H1 (cell line): Measurements from ENCODE around the gene MESD.

ENCODE experiments used
- ASH2L ChIP-seq: fragments of 200-600, 300-600 bp; sonication (generic); IDR thresholded peaks from one replicate; pipeline ENCODE4 v1.7.1; 2017; ENCODE audit warnings: low read length
- EGR1 ChIP-seq: IDR thresholded peaks from 2 replicates; pipeline ENCODE4 v1.6.1; 2011; ENCODE audit warnings: low read depth, low read length, borderline replicate concordance
- FOSL1 ChIP-seq: IDR thresholded peaks from 2 replicates; pipeline ENCODE4 v1.6.1; 2011; ENCODE audit warnings: mild to moderate bottlenecking, low read depth, low read length, moderate library complexity; ENCODE audit not compliant: insufficient read depth
- JUND ChIP-seq: IDR thresholded peaks from 2 replicates; pipeline ENCODE4 v1.6.1; 2011; ENCODE audit warnings: mild to moderate bottlenecking, improper control_type of control experiment, low read length
- POLR2A ChIP-seq, 2 experiments: IDR thresholded peaks; 1 replicate in 1 of 2; 2 replicates in 1 of 2; pipeline ENCODE4 v1.6.1; 2011; ENCODE audit warnings: low read depth in 2 of 2, low read length in 2 of 2, mild to moderate bottlenecking in 2 of 2; ENCODE audit errors: control extremely low read depth in 1 of 2
- POLR2AphosphoS5 ChIP-seq: IDR thresholded peaks from 2 replicates; pipeline ENCODE4 v1.6.1; 2011; ENCODE audit warnings: low read depth, low read length
- RAD21 ChIP-seq, 2 experiments: IDR thresholded peaks in 1 of 2; conservative IDR thresholded peaks in 1 of 2; 2 replicates each; pipeline ENCODE4 v1.6.1; 2011; ENCODE audit warnings: low read depth in 2 of 2, low read length in 2 of 2, improper control_type of control experiment in 1 of 2, inconsistent platforms in 1 of 2, mild to moderate bottlenecking in 1 of 2, moderate library complexity in 1 of 2
- RBBP5 ChIP-seq: IDR thresholded peaks from 2 replicates; pipeline ENCODE4 v1.7.1; 2012; ENCODE audit warnings: low read depth, mild to moderate bottlenecking, inconsistent platforms, low read length, moderate library complexity, borderline replicate concordance
- SIX5 ChIP-seq: IDR thresholded peaks from 2 replicates; pipeline ENCODE4 v1.6.1; 2011; ENCODE audit warnings: mild to moderate bottlenecking, low read depth, low read length
- TBP ChIP-seq: IDR thresholded peaks from 2 replicates; pipeline ENCODE4 v1.6.1; 2011; ENCODE audit warnings: low read depth, low read length, improper control_type of control experiment
- USF2 ChIP-seq: IDR thresholded peaks from 2 replicates; pipeline ENCODE4 v1.6.1; 2011; ENCODE audit warnings: low read length, improper control_type of control experiment
- TF ChIP-seq, protein P1 (sequence below), 3 experiments: IDR thresholded peaks; 1 replicate in 2 of 3; 2 replicates in 1 of 3; pipeline versions ENCODE4 v1.5.1 to v1.6.1; 2011; ENCODE audit warnings: low read length in 3 of 3, mild to moderate bottlenecking in 3 of 3, inconsistent platforms in 2 of 3, low read depth in 1 of 3, moderate library complexity in 1 of 3; ENCODE audit not compliant: insufficient read depth in 1 of 3; ENCODE audit errors: control extremely low read depth in 1 of 3

GRCh38 chr15:80966431-80967197, 23.0 kb downstream of the MESD start:
- TF ChIP-seq RBBP5, result no peak
- no peak for TF ChIP-seq JUND
- no peak for TF ChIP-seq RAD21 (IDR thresholded peaks at IDR 0.05 in 1 of 2, conservative IDR thresholded peaks at IDR 0.05 in 1 of 2; ENCODE audit: low read depth in 2 of 2, low read length in 2 of 2)
- no peak for TF ChIP-seq POLR2A (IDR thresholded peaks at IDR 0.05; ENCODE audit: control extremely low read depth in 1 of 2, low read depth in 2 of 2, low read length in 2 of 2)
- TF ChIP-seq, protein P1, sequence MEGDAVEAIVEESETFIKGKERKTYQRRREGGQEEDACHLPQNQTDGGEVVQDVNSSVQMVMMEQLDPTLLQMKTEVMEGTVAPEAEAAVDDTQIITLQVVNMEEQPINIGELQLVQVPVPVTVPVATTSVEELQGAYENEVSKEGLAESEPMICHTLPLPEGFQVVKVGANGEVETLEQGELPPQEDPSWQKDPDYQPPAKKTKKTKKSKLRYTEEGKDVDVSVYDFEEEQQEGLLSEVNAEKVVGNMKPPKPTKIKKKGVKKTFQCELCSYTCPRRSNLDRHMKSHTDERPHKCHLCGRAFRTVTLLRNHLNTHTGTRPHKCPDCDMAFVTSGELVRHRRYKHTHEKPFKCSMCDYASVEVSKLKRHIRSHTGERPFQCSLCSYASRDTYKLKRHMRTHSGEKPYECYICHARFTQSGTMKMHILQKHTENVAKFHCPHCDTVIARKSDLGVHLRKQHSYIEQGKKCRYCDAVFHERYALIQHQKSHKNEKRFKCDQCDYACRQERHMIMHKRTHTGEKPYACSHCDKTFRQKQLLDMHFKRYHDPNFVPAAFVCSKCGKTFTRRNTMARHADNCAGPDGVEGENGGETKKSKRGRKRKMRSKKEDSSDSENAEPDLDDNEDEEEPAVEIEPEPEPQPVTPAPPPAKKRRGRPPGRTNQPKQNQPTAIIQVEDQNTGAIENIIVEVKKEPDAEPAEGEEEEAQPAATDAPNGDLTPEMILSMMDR (IDR thresholded peaks at IDR 0.05; ENCODE audit: control extremely low read depth in 1 of 3, insufficient read depth in 1 of 3, low read depth in 1 of 3, low read length in 3 of 3), result no peak
- no peak for TF ChIP-seq EGR1
- TF ChIP-seq FOSL1, result no peak
- TF ChIP-seq POLR2AphosphoS5, result no peak
- TF ChIP-seq ASH2L, result no peak
- TF ChIP-seq USF2, result no peak
- TF ChIP-seq SIX5, result no peak
- no peak for TF ChIP-seq TBP
